Suprapubic skin (tissue), 2 donors: ENCODE results near the gene SERPINB11.

Experiments
- EP300 ChIP-seq: sonication (generic); formaldehyde crosslinking; IDR thresholded peaks from one replicate; pipeline ENCODE4 v1.6.1; 2017; ENCODE audit warnings: antibody characterized with exemption
- POLR2A ChIP-seq, 2 donors: fragments of 450-650 bp; IDR thresholded peaks; one replicate each; pipeline ENCODE4 v1.6.1; 2017; ENCODE audit warnings: antibody characterized with exemption in 2 of 2, mild to moderate bottlenecking in 2 of 2, moderate library complexity in 2 of 2

- no peak for TF ChIP-seq POLR2A (IDR thresholded peaks at IDR 0.05)
- TF ChIP-seq EP300, result no peak
Measured at GRCh38 chr18:63725682-63726480, 23.1 kb downstream of the SERPINB11 start.
